Renal pelvis (tissue), 4 donors: Measurements from ENCODE around the gene CXCL5. TPM values are rescaled to one million over a fixed set of nuclear protein-coding genes. Genes with fewer than 3 reads are reported as not detected.
"Not testable (repeated sequence)": the region's sequence is repeated elsewhere in the genome, so short reads cannot be mapped to it uniquely, and the experiment has no call there.

ENCODE experiments used
- DNase-seq: peaks from one replicate; pipeline ENCODE4 v3.0.0-alpha.2; 2013
- polyA plus RNA-seq, 3 donors: library from polyadenylated mRNA; unstranded; fragments of 120-200 nt; gene quantifications; one replicate each; pipeline ENCODE4 v1.2.1, GENCODE V29; 2013; ENCODE audit not compliant: insufficient read length in 3 of 3

Gene CXCL5
- polyA plus RNA-seq, 3 donors, result 0.07 to 0.12 TPM; not detected in 1

- DNase-seq, result no peak
Measured at GRCh38 chr4:73970945-73971344, 27.5 kb downstream of the CXCL5 start.

- no peak for DNase-seq
Measured at GRCh38 chr4:73970011-73970410, 28.5 kb downstream of the CXCL5 start.

- no peak for DNase-seq
Measured at GRCh38 chr4:73967866-73968265, 30.6 kb downstream of the CXCL5 start.

GRCh38 chr4:73964862-73965611, 33.4 kb downstream of the CXCL5 start:
- no peak for DNase-seq

GRCh38 chr4:73962724-73963123, 35.8 kb downstream of the CXCL5 start:
- DNase-seq, result no peak

DNA sequence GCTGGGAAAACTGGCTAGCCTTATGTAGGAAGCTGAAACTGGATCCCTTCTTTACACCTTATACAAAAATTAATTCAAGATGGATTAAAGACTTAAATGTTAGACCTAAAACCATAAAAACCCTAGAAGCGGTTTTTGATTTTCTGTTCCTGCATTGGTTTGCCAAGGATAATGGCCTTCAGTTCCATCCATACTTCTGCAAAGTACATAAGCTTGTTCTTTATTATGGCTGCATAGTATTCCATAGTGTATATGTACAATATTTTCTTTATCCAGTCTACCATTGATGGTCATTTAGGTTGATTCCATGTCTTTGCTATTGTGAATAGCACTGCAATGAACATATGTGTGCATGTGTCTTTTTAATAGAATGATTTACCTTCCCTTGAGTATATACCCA, 39.4 kb downstream of the CXCL5 start:
- DNase-seq, result not testable (repeated sequence)

- no peak for DNase-seq
Measured at GRCh38 chr4:73952352-73952751, 46.1 kb downstream of the CXCL5 start.

GRCh38 chr4:73950376-73950920, 48.0 kb downstream of the CXCL5 start:
- not testable (repeated sequence) for DNase-seq

- no peak for DNase-seq
Measured at GRCh38 chr4:73948990-73949706, 49.3 kb downstream of the CXCL5 start.

DNA sequence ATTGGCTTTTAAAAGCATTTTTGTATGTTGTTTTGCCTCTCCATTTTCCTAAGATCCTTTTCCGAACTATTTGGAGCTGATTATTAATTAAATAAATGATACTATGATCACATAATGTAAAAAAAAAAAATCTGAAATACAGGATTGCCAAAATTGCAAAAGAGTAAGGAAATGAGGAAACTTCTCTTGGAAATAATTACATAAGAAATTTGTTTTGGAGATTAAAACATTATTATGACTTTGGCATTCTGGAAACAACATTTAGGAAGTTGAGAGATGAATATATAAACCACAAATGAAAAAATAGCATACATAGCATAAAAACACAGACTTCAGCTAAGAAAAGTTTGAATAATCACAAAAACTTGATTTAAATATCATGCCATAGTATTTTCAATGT, 50.2 kb downstream of the CXCL5 start:
- DNase-seq, result no peak

- no peak for DNase-seq
Measured at GRCh38 chr4:73947239-73947985, 51.1 kb downstream of the CXCL5 start.

DNA sequence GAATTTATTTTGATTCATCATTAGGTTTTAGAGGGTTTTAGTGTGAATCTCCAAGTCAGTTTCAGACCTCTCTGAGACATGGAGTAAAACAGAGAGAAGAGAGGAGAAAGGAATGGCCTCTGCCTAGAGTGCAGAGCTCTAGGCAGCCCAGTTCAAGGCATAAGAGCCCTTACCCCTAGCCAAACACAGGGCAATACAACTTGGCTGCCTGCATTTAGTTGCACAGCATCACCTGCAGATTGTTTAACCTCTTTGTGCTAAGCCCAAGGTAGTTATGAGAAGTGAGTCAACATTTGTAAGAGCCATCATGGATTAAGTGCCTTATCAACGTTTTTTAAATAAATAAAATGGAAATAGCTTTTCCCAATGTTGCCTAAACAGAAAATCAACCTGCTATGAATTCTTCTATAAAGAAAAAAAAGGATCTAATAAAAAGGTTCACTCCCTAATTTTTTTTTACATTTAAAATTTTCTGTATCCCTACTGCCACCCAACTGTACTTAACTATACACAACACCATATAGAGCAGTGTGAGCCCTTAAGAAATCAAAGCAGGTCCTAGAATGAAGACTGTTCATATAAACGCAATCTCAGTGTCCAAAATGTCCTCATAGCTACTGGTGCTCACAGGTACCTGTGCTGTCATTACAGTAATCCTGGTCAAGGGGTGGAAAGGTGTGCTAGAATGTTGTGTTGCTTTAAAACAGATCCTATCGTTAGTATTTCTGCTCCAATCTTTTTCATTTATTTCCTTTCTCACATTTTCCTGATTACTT, 52.6 kb downstream of the CXCL5 start:
- no peak for DNase-seq

Other genes with a start within 250 kb of the CXCL5 start
- under 1 TPM in 1 of 3 donors, not detected in 2; 0.04 TPM for gene CXCL6, start 162.0 kb downstream of the CXCL5 start, polyA plus RNA-seq
- under 1 TPM in 2 of 3 donors, not detected in 1; 0.53 to 0.84 TPM for gene PF4V1, start 145.4 kb downstream of the CXCL5 start, polyA plus RNA-seq
- gene CXCL1, start 129.3 kb downstream of the CXCL5 start, polyA plus RNA-seq, result under 1 TPM; 0.27 to 0.67 (median 0.36) TPM
- gene PF4, start 16.6 kb downstream of the CXCL5 start, polyA plus RNA-seq, result 1 to 10 TPM; 4.1 to 8.8 (median 6.2) TPM
- gene PPBP, start 10.5 kb downstream of the CXCL5 start, polyA plus RNA-seq, result 10 to 100 TPM; 12.4 to 22.5 (median 19.2) TPM
- gene CXCL3, start 40.0 kb upstream of the CXCL5 start, polyA plus RNA-seq, result under 1 TPM in 1 of 3 donors, not detected in 2; 0.36 TPM
- gene CXCL2, start 100.5 kb upstream of the CXCL5 start, polyA plus RNA-seq, result under 1 TPM; 0.18 to 0.52 (median 0.33) TPM
- 10 to 100 TPM; 18.8 to 24.7 (median 23.6) TPM for gene MTHFD2L, start 159.4 kb upstream of the CXCL5 start, polyA plus RNA-seq